Activated CD4-positive, alpha-beta T cell treated with anti-CD3 and anti-CD28 coated beads, Interleukin-2, amount 50 U/mL, for 1 hour (primary cell): Measurements from ENCODE around the gene CAMK2A.

Experiments
- DNase-seq: peaks from one replicate; pipeline ENCODE4 v3.0.0-alpha.2; 2020

CAMK2A gene

GRCh38 chr5:150183436-150183835 is 106.1 kb downstream of the CAMK2A start:
- DNase-seq = no peak

GRCh38 chr5:150182774-150183173 is 106.8 kb downstream of the CAMK2A start:
- no peak for DNase-seq

DNA sequence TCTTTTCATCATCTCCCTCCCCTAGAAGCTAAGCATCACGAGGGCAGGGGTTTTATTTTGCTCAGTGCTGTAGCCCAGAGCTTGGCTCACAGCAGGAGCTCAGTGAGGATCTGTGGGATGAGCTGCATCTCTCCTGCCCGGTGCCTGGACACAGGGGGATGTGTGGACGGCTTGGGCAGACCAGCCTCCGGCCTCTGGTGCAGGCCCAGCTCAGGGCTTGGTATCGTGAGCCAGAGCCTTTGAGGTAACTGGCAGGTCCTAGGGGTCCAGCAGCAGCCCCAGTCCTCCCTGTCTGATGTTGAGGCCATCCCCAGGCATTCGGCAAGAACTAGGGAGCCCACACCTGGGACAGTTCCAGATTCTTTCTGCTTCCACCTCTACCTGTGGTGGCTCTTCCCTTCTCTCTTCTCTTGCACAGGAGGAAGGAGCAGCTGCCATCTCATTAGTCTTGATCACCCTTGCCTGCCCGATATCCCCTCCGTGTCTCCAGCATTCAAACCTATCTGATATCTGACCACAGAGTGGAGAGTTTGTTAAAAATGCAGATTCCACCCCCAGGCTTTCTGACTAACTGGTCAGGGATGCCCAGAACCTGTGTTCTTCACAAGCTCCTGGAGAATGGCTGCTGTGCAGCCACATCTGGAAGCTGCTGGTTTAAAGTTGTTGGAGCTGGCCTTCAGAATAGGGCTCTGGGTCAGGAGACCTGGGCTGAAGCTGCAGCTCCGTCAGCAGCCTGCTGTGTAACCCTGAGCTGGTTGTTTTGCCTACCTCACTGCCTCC is 107.6 kb downstream of the CAMK2A start:
- DNase-seq = no peak

GRCh38 chr5:150181027-150181426 is 108.5 kb downstream of the CAMK2A start:
- no peak for DNase-seq

DNA sequence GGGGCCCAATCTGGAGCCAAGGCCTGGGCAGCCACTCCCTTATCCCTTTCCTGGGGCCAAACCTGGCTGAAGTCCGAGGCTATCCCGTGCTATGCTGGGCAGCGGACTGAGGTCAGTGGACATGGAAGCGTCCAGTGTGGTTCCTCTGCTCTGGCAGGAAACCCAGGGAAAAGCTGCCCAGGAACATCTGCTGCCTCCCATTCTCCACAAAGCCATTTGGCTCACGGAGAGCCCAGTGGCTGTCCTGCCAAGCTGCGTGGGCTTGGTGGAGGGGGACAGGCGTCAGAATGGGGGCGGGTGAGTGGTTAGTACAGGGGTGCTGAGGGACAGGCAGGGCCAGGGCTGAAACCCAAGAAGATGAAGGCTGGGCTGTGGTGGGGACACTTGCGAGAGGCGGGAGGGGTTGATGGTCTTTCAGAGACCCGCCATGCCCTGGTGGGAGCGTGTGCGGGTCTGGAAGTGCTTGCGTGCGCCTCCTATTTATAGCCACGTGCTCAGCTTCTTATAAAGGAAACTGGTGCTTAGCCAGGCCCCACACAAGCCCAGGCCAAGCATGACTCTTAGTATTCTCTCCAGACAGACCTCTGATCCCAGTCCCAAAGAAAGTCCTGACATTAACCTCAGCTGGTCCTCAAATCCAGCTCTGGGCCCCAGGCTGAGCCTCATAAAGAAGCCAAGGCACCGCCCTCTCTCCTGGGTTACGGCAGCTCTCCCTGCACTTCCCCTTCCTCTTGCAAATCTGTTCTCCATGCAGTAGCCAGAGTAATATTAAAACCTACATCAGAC is 109.1 kb downstream of the CAMK2A start:
- DNase-seq = no peak

DNA sequence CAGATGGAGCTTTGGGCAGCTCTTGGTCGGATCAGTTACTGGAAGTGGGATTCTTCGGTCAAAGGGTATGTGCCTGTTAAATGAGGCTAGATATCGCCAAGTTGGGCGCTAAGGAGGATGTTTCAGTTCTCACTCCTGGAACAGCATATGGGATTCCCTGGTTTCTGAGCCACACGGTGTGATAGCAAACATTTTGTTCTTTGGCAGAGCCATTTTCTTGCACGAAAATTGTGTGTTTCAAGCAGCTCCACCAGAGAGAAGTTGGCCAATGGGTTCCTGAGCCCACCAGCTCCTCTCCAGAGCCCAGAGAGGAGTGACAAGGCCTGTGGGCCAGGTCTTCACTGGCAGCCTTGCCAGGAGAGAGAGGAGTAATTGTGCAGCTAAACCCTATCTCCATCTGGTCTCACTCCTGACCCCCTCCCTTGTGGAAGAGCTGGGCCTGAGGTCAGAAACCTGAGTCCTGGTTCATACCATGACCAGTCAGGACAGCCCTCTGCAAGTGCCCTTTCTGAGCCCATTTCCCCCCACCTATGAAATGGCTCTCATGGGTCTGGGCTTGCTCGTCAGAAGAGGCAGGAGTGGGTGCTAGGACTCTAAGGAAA is 110.5 kb downstream of the CAMK2A start:
- no peak for DNase-seq

- no peak for DNase-seq
Measured at GRCh38 chr5:150178262-150178661, 111.3 kb downstream of the CAMK2A start.

- DNase-seq = no peak
Measured at GRCh38 chr5:150177721-150178120, 111.9 kb downstream of the CAMK2A start.

GRCh38 chr5:150176745-150177477 is 112.7 kb downstream of the CAMK2A start:
- no peak for DNase-seq

DNA sequence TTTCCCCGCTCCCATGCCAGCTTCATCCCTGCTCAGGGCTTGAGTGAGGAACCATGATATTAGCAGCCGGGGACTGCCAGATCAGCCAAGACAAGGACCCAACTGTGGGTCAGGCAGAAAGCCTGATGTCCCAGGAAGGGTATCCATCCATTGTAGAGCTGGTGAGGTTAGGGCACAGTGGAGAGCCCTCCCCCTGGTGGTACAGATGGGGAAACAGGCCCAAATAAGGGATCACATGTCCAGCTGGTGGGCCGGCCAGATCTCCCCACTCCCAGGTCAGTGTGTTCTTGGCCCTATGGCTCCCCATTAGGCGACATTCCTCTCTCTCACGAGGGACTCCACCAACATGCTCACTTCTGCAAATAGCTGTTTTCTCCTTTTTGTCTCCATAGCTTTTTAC is 114.0 kb downstream of the CAMK2A start:
- DNase-seq = no peak

DNA sequence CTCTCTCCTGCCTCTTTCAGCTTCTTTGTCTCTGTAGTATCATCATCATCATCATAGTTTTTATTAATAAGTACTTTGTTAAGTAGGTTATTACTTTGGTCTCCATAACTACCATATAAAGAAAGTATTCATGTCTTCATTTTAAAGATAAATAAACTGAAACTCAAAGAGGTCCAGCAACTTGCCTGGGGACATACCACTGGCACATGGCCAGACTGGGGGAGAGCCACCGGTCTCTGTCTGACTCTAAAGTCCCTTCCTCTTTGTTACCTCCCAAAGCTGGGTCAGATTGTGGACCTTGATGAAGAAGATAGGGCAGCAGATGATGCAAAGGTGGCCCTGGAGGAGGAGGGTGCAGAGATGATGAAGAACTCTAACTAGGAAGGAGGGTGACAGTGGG is 114.5 kb downstream of the CAMK2A start:
- no peak for DNase-seq

DNA sequence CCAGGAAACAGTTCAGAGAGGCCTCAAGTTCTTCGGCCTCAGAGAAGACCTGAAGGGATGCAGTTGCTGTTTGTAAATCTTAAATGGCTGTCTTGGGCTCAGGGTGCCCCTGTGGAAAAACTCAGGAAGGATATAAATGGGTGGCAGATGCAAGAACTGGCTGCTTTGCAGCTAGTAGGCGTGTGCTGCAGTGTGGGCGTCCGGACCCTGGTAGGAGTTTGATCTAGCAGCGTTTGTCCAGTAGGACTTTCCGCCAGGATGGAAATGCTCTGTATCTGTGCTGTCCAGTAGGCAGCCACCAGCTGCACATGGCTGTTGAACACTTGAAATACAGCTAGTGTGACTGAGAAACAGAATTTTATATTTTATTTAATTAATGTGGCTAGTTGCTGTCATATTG is 115.3 kb downstream of the CAMK2A start:
- no peak for DNase-seq

- no peak for DNase-seq
Measured at GRCh38 chr5:150173161-150173560, 116.4 kb downstream of the CAMK2A start.

DNA sequence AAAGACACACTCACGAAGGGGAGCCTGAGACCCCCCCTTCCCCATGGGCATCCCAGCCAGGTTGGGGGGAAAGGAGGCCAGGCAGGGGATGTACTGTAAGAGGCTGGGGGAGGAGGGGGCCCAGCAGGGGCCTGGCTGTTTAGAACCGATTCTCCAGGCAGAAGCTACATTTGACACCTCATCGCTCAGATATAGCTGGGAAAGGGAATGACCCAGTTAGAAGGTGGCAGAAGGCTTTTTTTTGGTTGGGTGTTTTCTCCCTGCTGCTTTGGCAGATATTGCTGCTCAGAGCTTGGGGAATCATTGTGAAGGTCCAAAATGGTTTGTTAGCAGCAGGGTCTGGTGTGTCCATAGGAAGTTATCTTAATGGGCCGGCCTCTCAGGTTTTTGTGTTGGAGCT is 117.0 kb downstream of the CAMK2A start:
- DNase-seq = no peak

GRCh38 chr5:150172145-150172544 is 117.4 kb downstream of the CAMK2A start:
- DNase-seq = no peak
